Panc1 (cell line): ENCODE measurements around the gene RANBP17. TPM values are rescaled to one million over a fixed set of nuclear protein-coding genes. Genes with fewer than 3 reads are reported as not detected.

Experiments used
- ATAC-seq: fragments of 200-7000 bp; cut with Tn5 transposase; 2 replicates; pipeline ENCODE4 v1.9.1; 2020; ENCODE audit warnings: mild to moderate bottlenecking, moderate library complexity
- BruUV-seq: library from RNA; stranded (reverse); fragments of 400-500 nt; replicated peaks from 2 replicates; lab custom pipeline; 2021; lab: Mats Ljungman, UMichigan
- CTCF ChIA-PET: fragments of 300-600 bp; sonication (Branson Sonifier 250); formaldehyde crosslinking; loops from one replicate; lab custom pipeline; 2022; ENCODE audit warnings: antibody characterized with exemption; lab: Charles Lee
- POLR2A ChIA-PET: fragments of 300-600 bp; sonication (Branson Sonifier 250); formaldehyde crosslinking; loops from one replicate; lab custom pipeline; 2022; ENCODE audit warnings: antibody characterized with exemption; lab: Charles Lee
- DNase-seq: peaks from one replicate; pipeline ENCODE4 v3.0.0-alpha.2; 2010; ENCODE audit warnings: low read depth, low spot score
- H3K27ac ChIP-seq: 2 replicates; pipeline ENCODE4 v1.5.1; 2011; ENCODE audit warnings: mild to moderate bottlenecking, low read length, inconsistent platforms
- H3K27me3 ChIP-seq: fragments of 200-500 bp; sonication (Bioruptor generic); 2 replicates; pipeline ENCODE4 v1.6.0; 2014; ENCODE audit warnings: low read length, inconsistent platforms; ENCODE audit not compliant: control insufficient read depth, insufficient read depth
- H3K36me3 ChIP-seq: fragments of 200-500 bp; sonication (Bioruptor generic); 2 replicates; pipeline ENCODE4 v1.5.1; 2014; ENCODE audit warnings: inconsistent platforms, mild to moderate bottlenecking, low read length, moderate library complexity; ENCODE audit not compliant: control insufficient read depth, insufficient read depth
- H3K4me1 ChIP-seq: 2 replicates; pipeline ENCODE4 v1.5.1; 2011; ENCODE audit warnings: inconsistent platforms, mild to moderate bottlenecking, low read length, moderate library complexity; ENCODE audit not compliant: control insufficient read depth, insufficient read depth
- H3K4me3 ChIP-seq, 2 experiments: 2 replicates each; pipeline ENCODE4 v1.5.1; 2011 to 2012; ENCODE audit warnings: low read depth in 2 of 2, low read length in 2 of 2, mild to moderate bottlenecking in 2 of 2, inconsistent platforms in 1 of 2, moderate library complexity in 1 of 2
- H3K9me3 ChIP-seq: fragments of 200-500 bp; sonication (Bioruptor generic); 2 replicates; pipeline ENCODE4 v1.5.1; 2014; ENCODE audit warnings: low read depth, mild to moderate bottlenecking, inconsistent platforms, low read length, moderate library complexity; ENCODE audit not compliant: control insufficient read depth, insufficient read depth
- POLR2AphosphoS5 ChIP-seq: IDR thresholded peaks from 2 replicates; pipeline ENCODE4 v1.6.1; 2012; ENCODE audit warnings: mild to moderate bottlenecking, low read depth, low read length, moderate library complexity
- SIN3A ChIP-seq: IDR thresholded peaks from 2 replicates; pipeline ENCODE4 v1.6.1; 2012; ENCODE audit warnings: low read depth, mild to moderate bottlenecking, low read length, moderate library complexity, borderline replicate concordance; ENCODE audit not compliant: insufficient read depth
- TCF7L2 ChIP-seq: IDR thresholded peaks from 2 replicates; pipeline ENCODE4 v1.6.1; 2011; ENCODE audit warnings: mild to moderate bottlenecking, low read depth, low read length, inconsistent platforms
- in situ Hi-C: cut with HindIII; loops from 2 replicates; pipeline ENCODE4 v1.10.0; 2016; ENCODE audit warnings: low sequenced_read_pairs, low pct_unique_long_range_greater_than_20kb
- intact Hi-C: fragments of 100-400 bp; cut with micrococcal nuclease; formaldehyde crosslinking; loops from one replicate; pipeline ENCODE4 v1.10.0; 2022; ENCODE audit not compliant: unreplicated experiment
- total RNA-seq: library from RNA; stranded (reverse); gene quantifications from one replicate; pipeline ENCODE4 v1.2.1, GENCODE V29; 2021; ENCODE audit not compliant: unreplicated experiment
- TF ChIP-seq, protein P1 (sequence below): fragments of 450-650 bp; IDR thresholded peaks from 2 replicates; pipeline ENCODE4 v1.5.1; 2017; ENCODE audit warnings: mild to moderate bottlenecking
- TF ChIP-seq, protein P2 (sequence below), 2 experiments: IDR thresholded peaks; 2 replicates each; pipeline ENCODE4 v1.6.1; 2011 to 2012; ENCODE audit warnings: low read depth in 2 of 2, control low read depth in 1 of 2, low read length in 1 of 2, mild to moderate bottlenecking in 1 of 2, moderate library complexity in 1 of 2; ENCODE audit not compliant: insufficient read depth in 1 of 2

RANBP17 gene
- total RNA-seq, 1 experiment from 2014 or later, result not detected

DNA sequence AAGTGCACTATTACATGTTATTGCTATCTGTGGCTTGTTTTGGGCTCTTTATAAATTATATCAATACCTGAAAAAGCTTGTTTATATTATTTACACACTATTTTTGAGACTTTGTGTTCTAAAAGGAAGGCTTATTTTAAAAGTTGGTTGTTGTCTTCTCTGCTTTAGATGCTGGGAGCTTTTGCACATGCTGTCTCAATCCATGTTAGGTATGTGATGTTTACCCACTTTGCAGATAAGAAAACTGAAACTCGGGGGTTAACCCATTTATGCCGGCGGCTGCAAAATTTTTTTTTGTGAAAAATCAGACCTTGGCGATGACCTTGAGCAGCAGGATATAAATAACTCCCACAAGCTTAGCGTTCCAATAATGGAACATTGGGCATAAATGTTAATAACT lies 212.9 kb downstream of the RANBP17 start:
- H3K36me3 ChIP-seq, result no peaks in the 10 kb centered on the region
- H3K27ac ChIP-seq, result no peak overlapping the region
- no peak for TF ChIP-seq TCF7L2
- no peak for TF ChIP-seq SIN3A
- TF ChIP-seq, protein P1, sequence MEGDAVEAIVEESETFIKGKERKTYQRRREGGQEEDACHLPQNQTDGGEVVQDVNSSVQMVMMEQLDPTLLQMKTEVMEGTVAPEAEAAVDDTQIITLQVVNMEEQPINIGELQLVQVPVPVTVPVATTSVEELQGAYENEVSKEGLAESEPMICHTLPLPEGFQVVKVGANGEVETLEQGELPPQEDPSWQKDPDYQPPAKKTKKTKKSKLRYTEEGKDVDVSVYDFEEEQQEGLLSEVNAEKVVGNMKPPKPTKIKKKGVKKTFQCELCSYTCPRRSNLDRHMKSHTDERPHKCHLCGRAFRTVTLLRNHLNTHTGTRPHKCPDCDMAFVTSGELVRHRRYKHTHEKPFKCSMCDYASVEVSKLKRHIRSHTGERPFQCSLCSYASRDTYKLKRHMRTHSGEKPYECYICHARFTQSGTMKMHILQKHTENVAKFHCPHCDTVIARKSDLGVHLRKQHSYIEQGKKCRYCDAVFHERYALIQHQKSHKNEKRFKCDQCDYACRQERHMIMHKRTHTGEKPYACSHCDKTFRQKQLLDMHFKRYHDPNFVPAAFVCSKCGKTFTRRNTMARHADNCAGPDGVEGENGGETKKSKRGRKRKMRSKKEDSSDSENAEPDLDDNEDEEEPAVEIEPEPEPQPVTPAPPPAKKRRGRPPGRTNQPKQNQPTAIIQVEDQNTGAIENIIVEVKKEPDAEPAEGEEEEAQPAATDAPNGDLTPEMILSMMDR, result no peak
- TF ChIP-seq POLR2AphosphoS5, result no peak
- TF ChIP-seq, protein P2, sequence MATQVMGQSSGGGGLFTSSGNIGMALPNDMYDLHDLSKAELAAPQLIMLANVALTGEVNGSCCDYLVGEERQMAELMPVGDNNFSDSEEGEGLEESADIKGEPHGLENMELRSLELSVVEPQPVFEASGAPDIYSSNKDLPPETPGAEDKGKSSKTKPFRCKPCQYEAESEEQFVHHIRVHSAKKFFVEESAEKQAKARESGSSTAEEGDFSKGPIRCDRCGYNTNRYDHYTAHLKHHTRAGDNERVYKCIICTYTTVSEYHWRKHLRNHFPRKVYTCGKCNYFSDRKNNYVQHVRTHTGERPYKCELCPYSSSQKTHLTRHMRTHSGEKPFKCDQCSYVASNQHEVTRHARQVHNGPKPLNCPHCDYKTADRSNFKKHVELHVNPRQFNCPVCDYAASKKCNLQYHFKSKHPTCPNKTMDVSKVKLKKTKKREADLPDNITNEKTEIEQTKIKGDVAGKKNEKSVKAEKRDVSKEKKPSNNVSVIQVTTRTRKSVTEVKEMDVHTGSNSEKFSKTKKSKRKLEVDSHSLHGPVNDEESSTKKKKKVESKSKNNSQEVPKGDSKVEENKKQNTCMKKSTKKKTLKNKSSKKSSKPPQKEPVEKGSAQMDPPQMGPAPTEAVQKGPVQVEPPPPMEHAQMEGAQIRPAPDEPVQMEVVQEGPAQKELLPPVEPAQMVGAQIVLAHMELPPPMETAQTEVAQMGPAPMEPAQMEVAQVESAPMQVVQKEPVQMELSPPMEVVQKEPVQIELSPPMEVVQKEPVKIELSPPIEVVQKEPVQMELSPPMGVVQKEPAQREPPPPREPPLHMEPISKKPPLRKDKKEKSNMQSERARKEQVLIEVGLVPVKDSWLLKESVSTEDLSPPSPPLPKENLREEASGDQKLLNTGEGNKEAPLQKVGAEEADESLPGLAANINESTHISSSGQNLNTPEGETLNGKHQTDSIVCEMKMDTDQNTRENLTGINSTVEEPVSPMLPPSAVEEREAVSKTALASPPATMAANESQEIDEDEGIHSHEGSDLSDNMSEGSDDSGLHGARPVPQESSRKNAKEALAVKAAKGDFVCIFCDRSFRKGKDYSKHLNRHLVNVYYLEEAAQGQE (IDR thresholded peaks at IDR 0.05; ENCODE audit: insufficient read depth in 1 of 2, low read depth in 2 of 2, low read length in 1 of 2), result no peak
- in situ Hi-C loops, result no loop called here
- intact Hi-C loops, result no loop called here
- ChIA-PET POLR2A (no interaction called here), CTCF (no interaction called here)
- no peaks in the 10 kb centered on the region for H3K4me1 ChIP-seq
- H3K27me3 ChIP-seq, result no peaks in the 10 kb centered on the region
- no TSS peak for BruUV-seq
- H3K4me3 ChIP-seq, result no peak overlapping the region
- ATAC-seq (no peak), DNase-seq (no peak)
- H3K9me3 ChIP-seq, result no peaks in the 10 kb centered on the region

DNA sequence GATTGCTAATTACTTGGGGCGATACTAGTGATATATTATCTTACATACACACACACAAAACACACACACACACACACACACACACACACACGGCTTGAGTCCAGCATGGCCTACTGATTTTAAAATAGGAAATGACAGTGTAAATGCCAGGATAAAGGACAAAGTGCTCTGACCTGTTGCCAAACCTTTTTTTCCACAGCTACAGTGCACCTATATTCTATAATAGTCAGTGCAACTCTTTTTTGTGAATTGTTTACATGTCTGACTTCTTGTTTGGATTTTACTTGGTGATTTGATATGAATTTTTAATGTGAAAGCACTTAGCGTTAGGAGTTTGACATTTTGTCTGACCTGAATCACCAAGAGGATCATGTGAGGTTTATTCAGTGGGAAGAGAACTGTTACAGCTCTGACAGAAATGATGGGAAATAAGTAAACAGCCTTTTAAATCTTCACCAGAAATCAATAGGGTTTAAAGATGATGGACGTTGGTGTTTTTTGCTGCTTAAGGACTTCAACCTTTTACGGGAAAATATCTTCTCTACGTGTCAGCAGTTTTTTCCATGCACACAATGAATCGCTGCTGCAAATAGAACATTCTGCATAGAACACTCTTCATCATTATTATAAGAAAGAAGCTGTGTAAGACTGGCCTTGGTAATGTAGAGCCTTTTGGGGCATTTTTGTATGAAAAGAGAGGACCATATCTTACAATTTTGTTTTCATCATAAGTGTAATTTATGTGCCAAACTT lies 218.5 kb downstream of the RANBP17 start:
- TF ChIP-seq, protein P1, result no peak
- TF ChIP-seq SIN3A (no peak), TCF7L2 (no peak), POLR2AphosphoS5 (no peak)
- TF ChIP-seq, protein P2 (IDR thresholded peaks at IDR 0.05; ENCODE audit: insufficient read depth in 1 of 2, low read depth in 2 of 2, low read length in 1 of 2), result no peak
- DNase-seq (no peak), ATAC-seq (no peak)
- no TSS peak for BruUV-seq
- H3K4me1 ChIP-seq, result no peaks in the 10 kb centered on the region
- no peak overlapping the region for H3K4me3 ChIP-seq
- H3K27me3 ChIP-seq, result no peaks in the 10 kb centered on the region
- CTCF ChIA-PET, result no interaction called here
- POLR2A ChIA-PET, result no interaction called here
- H3K27ac ChIP-seq, result no peak overlapping the region
- in situ Hi-C loops, result no loop called here
- intact Hi-C loops, result no loop called here
- H3K36me3 ChIP-seq, result no peaks in the 10 kb centered on the region
- H3K9me3 ChIP-seq, result no peaks in the 10 kb centered on the region
